ENCODE data around the gene HRAS.

DNA sequence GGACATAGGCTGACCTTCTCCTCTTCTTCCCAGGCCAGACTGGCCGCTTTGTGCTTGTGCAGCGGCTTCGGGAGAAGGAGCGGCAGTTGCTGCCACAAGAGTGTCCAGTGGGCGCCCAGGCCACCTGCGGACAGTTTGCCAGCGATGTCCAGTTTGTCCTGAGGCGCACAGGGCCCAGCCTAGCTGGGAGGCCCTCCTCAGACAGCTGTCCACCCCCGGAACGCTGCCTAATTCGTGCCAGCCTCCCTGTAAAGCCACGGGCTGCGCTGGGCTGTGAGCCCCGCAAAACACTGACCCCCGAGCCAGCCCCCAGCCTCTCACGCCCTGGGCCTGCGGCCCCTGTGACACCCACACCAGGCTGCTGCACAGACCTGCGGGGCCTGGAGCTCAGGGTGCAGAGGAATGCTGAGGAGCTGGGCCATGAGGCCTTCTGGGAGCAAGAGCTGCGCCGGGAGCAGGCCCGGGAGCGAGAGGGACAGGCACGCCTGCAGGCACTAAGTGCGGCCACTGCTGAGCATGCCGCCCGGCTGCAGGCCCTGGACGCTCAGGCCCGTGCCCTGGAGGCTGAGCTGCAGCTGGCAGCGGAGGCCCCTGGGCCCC is 26.8 kb upstream of the HRAS start:
- TF ChIP-seq MAFK (IDR thresholded peaks at IDR 0.05; ENCODE audit: low read depth, low read length) (no peak), SP1 (IDR thresholded peaks at IDR 0.05; ENCODE audit: low read depth, low read length) (no peak), RAD21 (IDR thresholded peaks at IDR 0.05 in 1 of 2, conservative IDR thresholded peaks at IDR 0.05 in 1 of 2; ENCODE audit: low read depth in 2 of 2, low read length in 2 of 2) (no peak), POLR2AphosphoS5 (IDR thresholded peaks at IDR 0.05; ENCODE audit: low read depth, low read length) (no peak), HDAC6 (IDR thresholded peaks at IDR 0.05; ENCODE audit: low read depth, low read length) (no peak), EP300 (IDR thresholded peaks at IDR 0.05; ENCODE audit: borderline replicate concordance in 1 of 2, low read depth in 2 of 2, low read length in 2 of 2) (no peak), EGR1 (IDR thresholded peaks at IDR 0.05; ENCODE audit: borderline replicate concordance, low read depth, low read length) (no peak), GABPA (IDR thresholded peaks at IDR 0.05; ENCODE audit: borderline replicate concordance, insufficient read depth, low read length) (no peak)
- TF ChIP-seq, protein P1, sequence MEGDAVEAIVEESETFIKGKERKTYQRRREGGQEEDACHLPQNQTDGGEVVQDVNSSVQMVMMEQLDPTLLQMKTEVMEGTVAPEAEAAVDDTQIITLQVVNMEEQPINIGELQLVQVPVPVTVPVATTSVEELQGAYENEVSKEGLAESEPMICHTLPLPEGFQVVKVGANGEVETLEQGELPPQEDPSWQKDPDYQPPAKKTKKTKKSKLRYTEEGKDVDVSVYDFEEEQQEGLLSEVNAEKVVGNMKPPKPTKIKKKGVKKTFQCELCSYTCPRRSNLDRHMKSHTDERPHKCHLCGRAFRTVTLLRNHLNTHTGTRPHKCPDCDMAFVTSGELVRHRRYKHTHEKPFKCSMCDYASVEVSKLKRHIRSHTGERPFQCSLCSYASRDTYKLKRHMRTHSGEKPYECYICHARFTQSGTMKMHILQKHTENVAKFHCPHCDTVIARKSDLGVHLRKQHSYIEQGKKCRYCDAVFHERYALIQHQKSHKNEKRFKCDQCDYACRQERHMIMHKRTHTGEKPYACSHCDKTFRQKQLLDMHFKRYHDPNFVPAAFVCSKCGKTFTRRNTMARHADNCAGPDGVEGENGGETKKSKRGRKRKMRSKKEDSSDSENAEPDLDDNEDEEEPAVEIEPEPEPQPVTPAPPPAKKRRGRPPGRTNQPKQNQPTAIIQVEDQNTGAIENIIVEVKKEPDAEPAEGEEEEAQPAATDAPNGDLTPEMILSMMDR (IDR thresholded peaks at IDR 0.05; ENCODE audit: control extremely low read depth in 1 of 3, insufficient read depth in 1 of 3, low read depth in 1 of 3, low read length in 3 of 3): no peak
- TF ChIP-seq, protein P2, sequence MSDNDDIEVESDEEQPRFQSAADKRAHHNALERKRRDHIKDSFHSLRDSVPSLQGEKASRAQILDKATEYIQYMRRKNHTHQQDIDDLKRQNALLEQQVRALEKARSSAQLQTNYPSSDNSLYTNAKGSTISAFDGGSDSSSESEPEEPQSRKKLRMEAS (IDR thresholded peaks at IDR 0.05): no peak
- TF ChIP-seq, protein P3, sequence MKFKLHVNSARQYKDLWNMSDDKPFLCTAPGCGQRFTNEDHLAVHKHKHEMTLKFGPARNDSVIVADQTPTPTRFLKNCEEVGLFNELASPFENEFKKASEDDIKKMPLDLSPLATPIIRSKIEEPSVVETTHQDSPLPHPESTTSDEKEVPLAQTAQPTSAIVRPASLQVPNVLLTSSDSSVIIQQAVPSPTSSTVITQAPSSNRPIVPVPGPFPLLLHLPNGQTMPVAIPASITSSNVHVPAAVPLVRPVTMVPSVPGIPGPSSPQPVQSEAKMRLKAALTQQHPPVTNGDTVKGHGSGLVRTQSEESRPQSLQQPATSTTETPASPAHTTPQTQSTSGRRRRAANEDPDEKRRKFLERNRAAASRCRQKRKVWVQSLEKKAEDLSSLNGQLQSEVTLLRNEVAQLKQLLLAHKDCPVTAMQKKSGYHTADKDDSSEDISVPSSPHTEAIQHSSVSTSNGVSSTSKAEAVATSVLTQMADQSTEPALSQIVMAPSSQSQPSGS (IDR thresholded peaks at IDR 0.05; ENCODE audit: low read length): no peak
- TF ChIP-seq, protein P4, sequence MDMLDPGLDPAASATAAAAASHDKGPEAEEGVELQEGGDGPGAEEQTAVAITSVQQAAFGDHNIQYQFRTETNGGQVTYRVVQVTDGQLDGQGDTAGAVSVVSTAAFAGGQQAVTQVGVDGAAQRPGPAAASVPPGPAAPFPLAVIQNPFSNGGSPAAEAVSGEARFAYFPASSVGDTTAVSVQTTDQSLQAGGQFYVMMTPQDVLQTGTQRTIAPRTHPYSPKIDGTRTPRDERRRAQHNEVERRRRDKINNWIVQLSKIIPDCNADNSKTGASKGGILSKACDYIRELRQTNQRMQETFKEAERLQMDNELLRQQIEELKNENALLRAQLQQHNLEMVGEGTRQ (IDR thresholded peaks at IDR 0.05; ENCODE audit: low read length): no peak

Measured in H1 (cell line).